ENCODE data around the gene FGF7. TPM values are rescaled to one million over a fixed set of nuclear protein-coding genes. Genes with fewer than 3 reads are reported as not detected.

The FGF7 gene
- total and polyA plus RNA-seq, 2 donors (not counting 3 experiments of a cell fraction or from before 2014, with no cell fraction given): not detected

DNA sequence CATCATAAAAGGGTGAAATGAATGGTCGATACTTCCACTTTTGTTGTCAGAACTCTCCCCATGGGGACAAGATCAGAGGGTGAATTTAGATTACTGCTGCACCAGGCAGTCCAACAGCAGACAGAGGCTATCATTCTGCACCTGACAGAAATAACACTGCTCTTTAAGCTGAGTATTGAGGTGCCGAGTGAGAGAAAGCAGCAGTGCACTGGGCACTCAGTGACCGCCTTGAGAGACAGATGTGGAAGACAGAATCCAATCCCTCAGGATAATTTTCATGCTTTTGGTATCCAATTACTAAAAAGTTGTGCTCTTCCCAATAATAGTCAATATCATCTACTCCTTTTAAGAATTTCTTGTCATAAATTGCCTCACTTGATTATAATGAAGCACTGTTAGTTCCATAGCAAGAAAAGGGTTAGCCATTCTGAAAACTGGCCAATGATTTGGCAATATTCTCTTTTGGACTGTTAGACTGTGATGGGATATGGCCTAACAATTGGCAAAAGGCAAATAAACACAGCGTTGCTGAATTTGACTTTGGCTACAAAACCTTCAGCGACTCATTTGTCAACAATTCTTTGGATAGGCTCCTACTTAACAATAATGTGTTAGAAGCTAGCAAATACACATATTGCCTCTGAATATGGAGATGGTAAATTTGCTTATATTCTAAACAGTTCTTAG lies 5.5 kb downstream of the FGF7 start:
- no peaks in the 10 kb centered on the region for H3K4me1 ChIP-seq (ENCODE audit: control insufficient read depth, extremely low read depth, insufficient read depth, low read length)
- FAIRE-seq: no peak
- H3K9me1 ChIP-seq (replicated peaks; ENCODE audit: control insufficient read depth, extremely low read depth, insufficient read depth, low read length): no peaks in the 10 kb centered on the region
- no peak for TF ChIP-seq EZH2 (IDR thresholded peaks at IDR 0.05; ENCODE audit: borderline replicate concordance, low read depth, low read length, severe bottlenecking)
- TF ChIP-seq, protein P1, sequence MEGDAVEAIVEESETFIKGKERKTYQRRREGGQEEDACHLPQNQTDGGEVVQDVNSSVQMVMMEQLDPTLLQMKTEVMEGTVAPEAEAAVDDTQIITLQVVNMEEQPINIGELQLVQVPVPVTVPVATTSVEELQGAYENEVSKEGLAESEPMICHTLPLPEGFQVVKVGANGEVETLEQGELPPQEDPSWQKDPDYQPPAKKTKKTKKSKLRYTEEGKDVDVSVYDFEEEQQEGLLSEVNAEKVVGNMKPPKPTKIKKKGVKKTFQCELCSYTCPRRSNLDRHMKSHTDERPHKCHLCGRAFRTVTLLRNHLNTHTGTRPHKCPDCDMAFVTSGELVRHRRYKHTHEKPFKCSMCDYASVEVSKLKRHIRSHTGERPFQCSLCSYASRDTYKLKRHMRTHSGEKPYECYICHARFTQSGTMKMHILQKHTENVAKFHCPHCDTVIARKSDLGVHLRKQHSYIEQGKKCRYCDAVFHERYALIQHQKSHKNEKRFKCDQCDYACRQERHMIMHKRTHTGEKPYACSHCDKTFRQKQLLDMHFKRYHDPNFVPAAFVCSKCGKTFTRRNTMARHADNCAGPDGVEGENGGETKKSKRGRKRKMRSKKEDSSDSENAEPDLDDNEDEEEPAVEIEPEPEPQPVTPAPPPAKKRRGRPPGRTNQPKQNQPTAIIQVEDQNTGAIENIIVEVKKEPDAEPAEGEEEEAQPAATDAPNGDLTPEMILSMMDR (IDR thresholded peaks at IDR 0.05; ENCODE audit: extremely low read depth in 1 of 2, insufficient read depth in 1 of 2, low read depth in 1 of 2, low read length in 2 of 2): no peak
- H3K36me3 ChIP-seq (ENCODE audit: control insufficient read depth in 2 of 2, extremely low read depth in 1 of 2, insufficient read depth in 2 of 2, low read length in 2 of 2): no peaks in the 10 kb centered on the region
- BruUV-seq (replicated peaks): no TSS peak
- dilution Hi-C loops (cut with MboI; ENCODE audit: extremely low pct_ligation_motif_present, low sequenced_read_pairs): no loop called here
- no peaks in the 10 kb centered on the region for H3K9me3 ChIP-seq (replicated peaks; ENCODE audit: control insufficient read depth, insufficient read depth, low read length)
- ChIA-PET CTCF (no interaction called here), POLR2A (no interaction called here)
- DNase-seq (ENCODE audit: low read depth, low spot score): no peak
- no peaks in the 10 kb centered on the region for H3K79me2 ChIP-seq (ENCODE audit: control insufficient read depth, insufficient read depth, low read length)
- H2AFZ ChIP-seq (ENCODE audit: low read depth, low read length): no peak overlapping the region
- H4K20me1 ChIP-seq (replicated peaks; ENCODE audit: control insufficient read depth, extremely low read depth, insufficient read depth, low read length): no peaks in the 10 kb centered on the region
- no peak overlapping the region for H3K9ac ChIP-seq (replicated peaks; ENCODE audit: extremely low read depth, insufficient read depth, low read length)
- intact Hi-C loops (cut with micrococcal nuclease): no loop called here
- no peak overlapping the region for H3K27ac ChIP-seq (ENCODE audit: insufficient read depth, low read depth, low read length)
- H3K27me3 ChIP-seq (ENCODE audit: control insufficient read depth in 2 of 2, insufficient read depth in 2 of 2, low read length in 2 of 2): peaks cover 0 to 11% of the 10 kb centered on the region in 2 experiments
- H3K4me2 ChIP-seq (ENCODE audit: insufficient read depth, low read length): no peak overlapping the region
- no peak overlapping the region for H3K4me3 ChIP-seq (replicated peaks in 1 of 3; ENCODE audit: insufficient read depth in 1 of 3, low read depth in 1 of 3, low read length in 3 of 3)

DNA sequence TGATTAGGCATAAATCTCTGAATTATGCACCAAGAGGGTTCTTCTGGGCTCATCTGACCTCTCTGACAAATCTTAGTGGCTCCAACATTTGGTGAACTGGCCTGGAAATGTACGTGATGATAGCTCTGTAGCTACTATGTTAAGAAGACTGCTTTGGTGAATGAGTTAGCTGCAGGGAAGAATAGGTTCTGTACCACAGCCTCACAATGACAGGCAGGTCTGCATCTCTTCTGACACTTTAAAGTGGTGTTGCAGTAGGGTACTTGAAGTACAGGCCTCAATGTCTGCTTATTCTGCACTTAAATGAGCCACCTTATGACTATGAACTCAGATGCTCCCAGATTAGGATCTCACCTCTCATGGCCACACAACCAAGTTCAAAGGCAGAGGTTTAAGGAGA lies 7.0 kb downstream of the FGF7 start:
- Histone ChIP-seq H3K9me1 (replicated peaks; ENCODE audit: control insufficient read depth, extremely low read depth, insufficient read depth, low read length) (no peaks in the 10 kb centered on the region), H4K20me1 (replicated peaks; ENCODE audit: control insufficient read depth, extremely low read depth, insufficient read depth, low read length) (no peaks in the 10 kb centered on the region), H3K9ac (replicated peaks; ENCODE audit: extremely low read depth, insufficient read depth, low read length) (no peak overlapping the region), H3K27me3 (ENCODE audit: control insufficient read depth in 2 of 2, insufficient read depth in 2 of 2, low read length in 2 of 2) (peaks cover 0 to 8% of the 10 kb centered on the region in 2 experiments), H3K4me1 (ENCODE audit: control insufficient read depth, extremely low read depth, insufficient read depth, low read length) (no peaks in the 10 kb centered on the region), H3K4me3 (replicated peaks in 1 of 3; ENCODE audit: insufficient read depth in 1 of 3, low read depth in 1 of 3, low read length in 3 of 3) (no peak overlapping the region), H3K79me2 (ENCODE audit: control insufficient read depth, insufficient read depth, low read length) (no peaks in the 10 kb centered on the region), H2AFZ (ENCODE audit: low read depth, low read length) (no peak overlapping the region), H3K27ac (ENCODE audit: insufficient read depth, low read depth, low read length) (no peak overlapping the region), H3K9me3 (replicated peaks; ENCODE audit: control insufficient read depth, insufficient read depth, low read length) (no peaks in the 10 kb centered on the region), H3K36me3 (ENCODE audit: control insufficient read depth in 2 of 2, extremely low read depth in 1 of 2, insufficient read depth in 2 of 2, low read length in 2 of 2) (no peaks in the 10 kb centered on the region), H3K4me2 (ENCODE audit: insufficient read depth, low read length) (no peak overlapping the region)
- DNase-seq (ENCODE audit: low read depth, low spot score) (no peak), FAIRE-seq (no peak)
- TF ChIP-seq, protein P2, sequence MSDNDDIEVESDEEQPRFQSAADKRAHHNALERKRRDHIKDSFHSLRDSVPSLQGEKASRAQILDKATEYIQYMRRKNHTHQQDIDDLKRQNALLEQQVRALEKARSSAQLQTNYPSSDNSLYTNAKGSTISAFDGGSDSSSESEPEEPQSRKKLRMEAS (IDR thresholded peaks at IDR 0.05; ENCODE audit: insufficient read depth, insufficient read length): no peak
- TF ChIP-seq, protein P1 (IDR thresholded peaks at IDR 0.05; ENCODE audit: extremely low read depth in 1 of 2, insufficient read depth in 1 of 2, low read depth in 1 of 2, low read length in 2 of 2): no peak
- TF ChIP-seq FOS (IDR thresholded peaks at IDR 0.05; ENCODE audit: borderline replicate concordance, insufficient read depth, low read length) (no peak), POLR2AphosphoS5 (IDR thresholded peaks at IDR 0.05; ENCODE audit: insufficient read depth, low read depth, low read length) (no peak), GATA2 (IDR thresholded peaks at IDR 0.05; ENCODE audit: insufficient read depth, insufficient read length, low read depth, low read length) (no peak), EZH2 (IDR thresholded peaks at IDR 0.05; ENCODE audit: borderline replicate concordance, low read depth, low read length, severe bottlenecking) (no peak), MYC (IDR thresholded peaks at IDR 0.05; ENCODE audit: low read depth, low read length) (no peak), JUN (IDR thresholded peaks at IDR 0.05; ENCODE audit: borderline replicate concordance, insufficient read depth, insufficient read length, low read depth) (no peak), POLR2A (IDR thresholded peaks at IDR 0.05; ENCODE audit: low read depth, low read length) (no peak)
- intact Hi-C loops (cut with micrococcal nuclease) (no loop called here), dilution Hi-C loops (cut with MboI; ENCODE audit: extremely low pct_ligation_motif_present, low sequenced_read_pairs) (no loop called here)
- ChIA-PET POLR2A (no interaction called here), CTCF (interaction anchor here (0.8 to 0.9 kb wide), 2 partner anchors 9 to 10 kb away, joined by 3 read pairs; no protein-coding TSS in a partner anchor)
- BruUV-seq (replicated peaks): no TSS peak
